Thoracic aorta (tissue), 2 donors: ENCODE measurements around the gene SLC25A5. TPM values are rescaled to one million over a fixed set of nuclear protein-coding genes. Genes with fewer than 3 reads are reported as not detected.

ENCODE experiments used
- ATAC-seq: fragments of 150-250 bp; one replicate; pipeline ENCODE4 v1.8.0; 2017; ENCODE audit warnings: low read depth; ENCODE audit not compliant: insufficient number of reproducible peaks, low FRiP score
- DNase-seq: peaks from one replicate; pipeline ENCODE4 v3.0.0-alpha.2; 2020; ENCODE audit warnings: low spot score
- H3K27ac ChIP-seq, 2 donors: fragments of 200-600 bp; sonication (generic); 1 replicate in 1 of 2; 2 replicates in 1 of 2; pipeline ENCODE4 v1.5.1; 2016; ENCODE audit warnings: mild to moderate bottlenecking in 2 of 2, moderate library complexity in 2 of 2
- H3K27me3 ChIP-seq: fragments of 200-600 bp; sonication (generic); replicated peaks from 2 replicates; pipeline ENCODE4 v1.6.0; 2016; ENCODE audit warnings: mild to moderate bottlenecking; ENCODE audit not compliant: insufficient read depth
- H3K36me3 ChIP-seq: fragments of 200-600 bp; sonication (generic); one replicate; pipeline ENCODE4 v1.5.1; 2016
- H3K4me1 ChIP-seq, 2 donors: fragments of 200-600 bp; sonication (generic); 1 replicate in 1 of 2; 2 replicates in 1 of 2; pipeline versions ENCODE4 v1.5.1 to v1.6.0; 2016; ENCODE audit warnings: low read depth in 2 of 2, mild to moderate bottlenecking in 1 of 2; ENCODE audit not compliant: control insufficient read depth in 1 of 2
- H3K4me3 ChIP-seq: fragments of 200-600 bp; sonication (generic); 2 replicates; pipeline ENCODE4 v1.5.1; 2016; ENCODE audit warnings: mild to moderate bottlenecking
- H3K9me3 ChIP-seq: fragments of 200-600 bp; sonication (generic); 2 replicates; pipeline ENCODE4 v1.5.1; 2016
- total RNA-seq, 2 donors: library from RNA; depleted of rRNA; stranded (reverse); fragments of >200 nt; gene quantifications; one replicate each; pipeline versions ENCODE4 v1.1.0 to v1.2.3, GENCODE V29; 2016
- TF ChIP-seq, protein P1 (sequence below): fragments of 200-600 bp; sonication (generic); IDR thresholded peaks from one replicate; pipeline ENCODE4 v1.5.1; 2019; ENCODE audit warnings: antibody characterized with exemption

The SLC25A5 gene
- total RNA-seq, 2 donors from 2014 or later, result 102 to 123 TPM

DNA sequence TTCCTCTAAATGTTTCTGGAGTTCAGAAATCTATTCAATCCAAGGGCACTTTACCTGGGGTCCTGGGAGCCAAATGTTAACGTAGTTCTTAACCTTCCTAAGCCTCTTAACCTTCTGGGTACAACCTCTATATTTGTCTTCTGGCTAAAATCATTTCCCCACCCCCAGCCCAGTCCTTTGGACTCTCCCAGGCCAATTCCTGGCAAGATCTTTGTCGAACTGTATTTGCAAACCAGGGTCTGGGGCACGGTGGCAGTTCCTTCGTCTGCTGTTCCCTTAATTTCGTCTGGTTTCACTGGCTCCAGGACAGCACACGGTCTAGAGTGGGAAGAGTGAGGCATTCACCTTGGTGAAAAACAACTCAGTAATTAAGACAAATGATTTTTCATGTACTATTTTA, 811 bp upstream of the SLC25A5 start:
- peaks cover 0 to 6% of the 10 kb centered on the region in 2 donors for H3K4me1 ChIP-seq
- DNase-seq, result no peak
- H3K36me3 ChIP-seq, result no peaks in the 10 kb centered on the region
- H3K9me3 ChIP-seq, result no peaks in the 10 kb centered on the region
- TF ChIP-seq, protein P1, sequence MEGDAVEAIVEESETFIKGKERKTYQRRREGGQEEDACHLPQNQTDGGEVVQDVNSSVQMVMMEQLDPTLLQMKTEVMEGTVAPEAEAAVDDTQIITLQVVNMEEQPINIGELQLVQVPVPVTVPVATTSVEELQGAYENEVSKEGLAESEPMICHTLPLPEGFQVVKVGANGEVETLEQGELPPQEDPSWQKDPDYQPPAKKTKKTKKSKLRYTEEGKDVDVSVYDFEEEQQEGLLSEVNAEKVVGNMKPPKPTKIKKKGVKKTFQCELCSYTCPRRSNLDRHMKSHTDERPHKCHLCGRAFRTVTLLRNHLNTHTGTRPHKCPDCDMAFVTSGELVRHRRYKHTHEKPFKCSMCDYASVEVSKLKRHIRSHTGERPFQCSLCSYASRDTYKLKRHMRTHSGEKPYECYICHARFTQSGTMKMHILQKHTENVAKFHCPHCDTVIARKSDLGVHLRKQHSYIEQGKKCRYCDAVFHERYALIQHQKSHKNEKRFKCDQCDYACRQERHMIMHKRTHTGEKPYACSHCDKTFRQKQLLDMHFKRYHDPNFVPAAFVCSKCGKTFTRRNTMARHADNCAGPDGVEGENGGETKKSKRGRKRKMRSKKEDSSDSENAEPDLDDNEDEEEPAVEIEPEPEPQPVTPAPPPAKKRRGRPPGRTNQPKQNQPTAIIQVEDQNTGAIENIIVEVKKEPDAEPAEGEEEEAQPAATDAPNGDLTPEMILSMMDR, result no peak
- peak overlapping the region; percentile 98 for H3K4me3 ChIP-seq
- no peak for ATAC-seq
- no peak overlapping the region for H3K27ac ChIP-seq
- H3K27me3 ChIP-seq, result no peaks in the 10 kb centered on the region

DNA sequence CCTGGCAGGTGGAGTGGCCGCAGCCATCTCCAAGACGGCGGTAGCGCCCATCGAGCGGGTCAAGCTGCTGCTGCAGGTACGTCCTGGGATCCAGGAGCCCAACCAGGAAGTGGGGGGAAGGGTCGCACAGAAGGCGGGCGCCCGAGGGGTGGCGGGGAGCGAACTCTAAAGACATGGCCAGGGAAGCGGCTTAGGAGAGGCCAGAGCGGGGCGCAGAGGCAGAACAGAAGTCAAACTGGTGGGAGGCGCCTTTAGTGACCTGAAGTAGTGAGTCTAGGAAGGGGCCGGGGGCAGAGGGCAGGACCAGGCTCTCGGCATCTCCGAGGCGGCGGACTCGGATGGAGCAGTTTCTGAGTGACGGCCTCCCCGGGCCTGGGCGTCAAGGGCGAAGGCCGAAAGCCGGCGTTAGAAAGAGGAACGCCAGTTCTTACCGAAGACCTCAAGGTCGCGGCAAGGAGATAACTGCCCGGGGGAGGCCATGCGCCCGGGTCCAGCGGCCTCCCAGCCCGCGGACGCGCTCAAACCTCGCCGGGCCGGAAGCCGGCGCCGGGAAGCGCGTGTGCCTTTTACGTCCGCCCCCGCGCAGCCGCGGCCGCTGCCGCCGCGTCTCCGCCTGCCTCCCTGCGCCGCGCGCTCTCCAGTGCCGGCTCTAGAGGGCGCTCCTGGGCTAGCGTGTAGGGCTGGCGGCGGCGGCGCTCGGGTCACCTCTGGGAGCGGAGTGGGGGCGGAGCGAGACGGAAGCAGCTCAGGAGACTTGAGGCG, 488 bp downstream of the SLC25A5 start:
- ATAC-seq (peak; percentile 76), DNase-seq (peak; percentile 64)
- H3K9me3 ChIP-seq, result no peaks in the 10 kb centered on the region
- peak overlapping the region; percentile 94 to 96 for H3K27ac ChIP-seq
- TF ChIP-seq, protein P1, result peak; percentile 62
- H3K36me3 ChIP-seq, result no peaks in the 10 kb centered on the region
- H3K4me1 ChIP-seq, result peaks cover 0 to 6% of the 10 kb centered on the region in 2 donors
- H3K27me3 ChIP-seq, result no peaks in the 10 kb centered on the region
- H3K4me3 ChIP-seq, result peak overlapping the region; percentile 98

DNA sequence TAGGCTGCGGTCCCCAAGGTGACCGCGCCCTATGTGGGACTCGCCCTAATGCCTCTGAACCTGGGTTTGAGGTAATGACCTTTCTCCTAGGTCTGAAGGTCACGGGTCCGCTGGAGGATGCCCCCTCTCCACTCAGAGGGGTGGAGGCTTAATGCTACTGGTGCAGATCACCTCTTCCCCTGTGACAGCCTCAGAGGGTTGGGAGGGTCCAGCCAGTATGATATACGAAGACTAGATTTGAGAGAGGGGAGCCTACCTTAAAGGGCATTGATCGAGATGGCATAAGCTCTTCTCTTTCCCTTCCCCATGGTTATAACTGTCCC, 1.0 kb downstream of the SLC25A5 start:
- Histone ChIP-seq H3K27me3 (no peaks in the 10 kb centered on the region), H3K27ac (peak overlapping the region; percentile 63 to 94), H3K36me3 (no peaks in the 10 kb centered on the region), H3K9me3 (no peaks in the 10 kb centered on the region), H3K4me3 (peak overlapping the region; percentile 98), H3K4me1 (peaks cover 0 to 6% of the 10 kb centered on the region in 2 donors)
- no peak for ATAC-seq
- TF ChIP-seq, protein P1, result no peak
- DNase-seq, result no peak

DNA sequence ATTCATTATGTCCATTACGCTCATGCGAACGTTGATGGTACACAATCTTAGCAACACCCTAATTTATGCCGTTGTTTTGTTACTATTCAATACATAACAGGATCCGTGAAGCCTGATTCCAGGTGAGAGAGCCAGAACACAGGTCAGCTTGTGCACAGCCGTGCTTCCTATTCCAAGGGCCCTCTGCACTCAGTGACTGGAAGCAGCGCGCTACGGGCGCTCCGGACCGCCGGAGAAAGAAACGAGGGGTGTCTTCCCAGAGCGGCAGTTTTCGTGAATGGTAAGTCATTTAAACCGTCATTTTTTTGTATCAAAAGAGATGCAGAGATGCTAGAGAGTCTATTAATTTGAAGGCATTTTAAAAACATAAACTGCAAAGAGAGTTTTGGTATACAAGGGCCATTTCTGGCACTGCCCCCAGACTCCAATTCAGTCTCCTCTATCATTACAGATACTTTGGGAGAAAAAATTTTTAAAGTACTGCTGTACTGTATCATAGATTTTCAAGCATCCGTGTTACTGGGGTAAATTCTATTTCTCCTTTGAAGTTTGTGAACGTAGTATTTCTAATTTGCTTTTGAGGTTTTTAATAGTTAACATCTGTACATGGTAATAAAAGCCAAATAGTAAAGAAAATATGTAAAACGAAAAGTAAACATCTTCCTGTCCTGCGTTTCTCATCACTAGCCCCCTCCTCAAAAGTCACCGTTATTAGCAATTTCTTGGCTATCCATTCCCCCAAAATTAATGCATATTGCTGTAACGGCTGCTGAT, 6.6 kb downstream of the SLC25A5 start:
- no peak overlapping the region for H3K4me3 ChIP-seq
- H3K4me1 ChIP-seq, result peaks cover 0 to under 1% of the 10 kb centered on the region in 2 donors
- H3K9me3 ChIP-seq, result no peaks in the 10 kb centered on the region
- ATAC-seq (no peak), DNase-seq (no peak)
- H3K27me3 ChIP-seq, result no peaks in the 10 kb centered on the region
- TF ChIP-seq, protein P1, result no peak
- H3K36me3 ChIP-seq, result no peaks in the 10 kb centered on the region
- no peak overlapping the region for H3K27ac ChIP-seq

DNA sequence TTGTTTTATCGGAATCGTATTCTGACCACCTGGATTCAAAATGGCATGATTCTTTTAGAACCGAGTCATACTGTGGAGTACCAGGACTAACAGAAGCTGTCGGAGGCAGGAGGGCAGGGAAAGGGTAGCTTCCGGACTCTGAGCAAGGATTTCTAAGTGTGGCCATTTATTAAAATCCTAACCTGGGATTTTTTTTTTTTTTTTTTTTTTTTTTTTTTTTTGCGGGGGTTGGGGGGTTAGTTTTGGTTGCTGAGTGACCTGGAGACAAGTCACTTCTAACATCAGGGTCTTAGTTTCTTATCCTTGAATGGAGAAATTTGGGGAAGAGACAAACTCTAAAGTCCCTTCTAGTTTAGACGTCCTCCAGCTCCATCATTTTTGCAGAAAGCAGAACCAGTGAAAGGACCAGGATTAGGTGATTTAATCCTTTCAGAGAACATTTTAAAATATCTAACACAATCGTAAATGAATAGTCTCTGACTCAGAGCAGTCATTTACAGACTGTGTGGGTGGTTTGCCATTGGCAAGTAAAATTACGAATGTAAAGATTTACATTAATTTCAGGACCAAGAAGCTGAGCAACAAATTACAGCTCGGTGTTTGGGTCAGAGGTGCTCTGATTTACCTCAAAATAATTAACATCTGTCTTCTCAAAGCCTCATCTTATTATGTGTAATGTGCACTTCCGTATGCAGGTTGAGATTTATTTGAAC, 7.3 kb downstream of the SLC25A5 start:
- Histone ChIP-seq H3K9me3 (no peaks in the 10 kb centered on the region), H3K27me3 (no peaks in the 10 kb centered on the region), H3K36me3 (no peaks in the 10 kb centered on the region), H3K4me3 (no peak overlapping the region), H3K27ac (no peak overlapping the region), H3K4me1 (no peaks in the 10 kb centered on the region)
- no peak for ATAC-seq
- no peak for DNase-seq
- TF ChIP-seq, protein P1, result no peak
